Pancreas (tissue), 10 donors: Measurements from ENCODE around the gene NKIRAS1. TPM values are rescaled to one million over a fixed set of nuclear protein-coding genes. Genes with fewer than 3 reads are reported as not detected.
A peak's percentile ranks its signal among the peaks of the same experiment; 100 is the strongest.

Source experiments
- ATAC-seq, 4 donors: fragments of 200-7000 bp; cut with Tn5 transposase; one replicate each; pipeline versions ENCODE4 v1.8.0 to v1.9.1; 2020; ENCODE audit warnings: mild to moderate bottlenecking in 4 of 4, moderate library complexity in 4 of 4
- DNase-seq, 6 donors: peaks; one replicate each; pipeline ENCODE4 v3.0.0-alpha.2; 2020
- FAIRE-seq: peaks from 2 replicates; lab custom pipeline; 2012; peaks lifted over from hg19 to GRCh38; lab: Jason Lieb, UNC
- H3K27ac ChIP-seq, 4 donors: fragments of 200-600 bp; sonication (generic); 1 replicate in 3 of 4; 2 replicates in 1 of 4; pipeline versions ENCODE4 v1.5.0 to v1.8.0; 2020
- H3K27me3 ChIP-seq, 4 donors: fragments of 200-600 bp; one replicate each; pipeline ENCODE4 v1.8.0; 2021
- H3K36me3 ChIP-seq, 3 donors: fragments of 200-600 bp; sonication (generic) in 1 of 3; one replicate each; pipeline versions ENCODE4 v1.5.0 to v1.8.0; 2020 to 2021
- H3K4me1 ChIP-seq, 3 donors: fragments of 200-600 bp; one replicate each; pipeline ENCODE4 v1.8.0; 2021
- H3K4me3 ChIP-seq, 4 donors: fragments of 200-600 bp; sonication (generic) in 2 of 4; one replicate each; pipeline versions ENCODE4 v1.5.0 to v1.8.0; 2020 to 2021
- H3K9me3 ChIP-seq, 4 donors: fragments of 200-600 bp; one replicate each; pipeline ENCODE4 v1.8.0; 2021
- WGBS, 2 donors: extraction: QIAGEN DNeasy Blood & Tissue Kit; methylation state at CpG; one replicate each; pipeline ENCODE4 v1.1.7; 2013; 5-methylcytosine and 5-hydroxymethylcytosine counted together
- intact Hi-C, 3 donors: fragments of 100-400 bp; cut with DNase I; formaldehyde crosslinking; loops; one replicate each; pipeline versions ENCODE4 v1.11.1 to v1.14.2; 2022
- polyA plus RNA-seq, 2 donors: library from polyadenylated mRNA; stranded (reverse); fragments of 200-250 nt; gene quantifications; one replicate each; pipeline ENCODE4 v1.2.3, GENCODE V29; 2013
- total RNA-seq, 6 donors: library from RNA; stranded (reverse); fragmentation: NEBNext Ultra II Directional in 4 of 6; extraction: Animal tissue kit (Norgen Biotek cat#: 25700) in 4 of 6; gene quantifications; one replicate each; pipeline versions ENCODE4 v1.2.1 to v1.2.4, GENCODE V29; 2021 to 2023
- TF ChIP-seq, protein P1 (sequence below), 4 donors: fragments of 200-600 bp; sonication (generic) in 3 of 4; IDR thresholded peaks; one replicate each; pipeline versions ENCODE4 v1.5.0 to v1.8.0; 2021; ENCODE audit warnings: antibody characterized with exemption in 4 of 4
- donor health status: healthy with polysubstance abuse.
- donor health status: DM: no; HTN: no; CAD: no; lungs with moderate emphysema.
- donor health status: DM: no; HTN: no; CAD: no.
- donor health status: control.
- donor health status: control.
- donor health status: Bipolar disorder and iron deficiency.
- donor health status: DM: yes; HTN: yes; CAD: no.
- donor health status: DM: no; HTN: no; CAD: no.
- donor health status: DM: no; HTN: no; CAD: no.
- donor health status: DM: yes; HTN: yes; CAD: no.

Gene NKIRAS1
- total and polyA plus RNA-seq, 8 donors, result 2.7 to 5.9 (median 3.8) TPM

DNA sequence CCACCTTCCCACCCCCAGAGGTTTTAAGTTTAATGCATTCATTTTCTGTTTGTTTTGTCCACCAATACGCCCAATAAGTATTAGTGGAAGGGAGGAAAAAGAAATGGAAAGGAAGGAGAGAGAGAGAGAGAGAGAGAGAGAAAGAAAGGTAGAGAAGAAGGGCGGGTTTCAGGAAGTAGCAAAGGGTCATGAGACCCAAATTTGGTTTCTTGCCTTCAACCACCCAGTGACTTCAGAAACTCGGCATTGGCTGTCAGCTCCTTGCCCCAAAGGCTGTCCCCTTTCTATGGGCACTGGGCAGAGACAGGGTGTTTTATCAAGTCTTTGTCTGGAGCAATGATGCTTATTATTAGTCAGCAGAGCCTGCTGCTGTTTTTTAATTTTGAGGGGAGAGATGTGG, 14.8 kb upstream of the NKIRAS1 start:
- TF ChIP-seq, protein P1, sequence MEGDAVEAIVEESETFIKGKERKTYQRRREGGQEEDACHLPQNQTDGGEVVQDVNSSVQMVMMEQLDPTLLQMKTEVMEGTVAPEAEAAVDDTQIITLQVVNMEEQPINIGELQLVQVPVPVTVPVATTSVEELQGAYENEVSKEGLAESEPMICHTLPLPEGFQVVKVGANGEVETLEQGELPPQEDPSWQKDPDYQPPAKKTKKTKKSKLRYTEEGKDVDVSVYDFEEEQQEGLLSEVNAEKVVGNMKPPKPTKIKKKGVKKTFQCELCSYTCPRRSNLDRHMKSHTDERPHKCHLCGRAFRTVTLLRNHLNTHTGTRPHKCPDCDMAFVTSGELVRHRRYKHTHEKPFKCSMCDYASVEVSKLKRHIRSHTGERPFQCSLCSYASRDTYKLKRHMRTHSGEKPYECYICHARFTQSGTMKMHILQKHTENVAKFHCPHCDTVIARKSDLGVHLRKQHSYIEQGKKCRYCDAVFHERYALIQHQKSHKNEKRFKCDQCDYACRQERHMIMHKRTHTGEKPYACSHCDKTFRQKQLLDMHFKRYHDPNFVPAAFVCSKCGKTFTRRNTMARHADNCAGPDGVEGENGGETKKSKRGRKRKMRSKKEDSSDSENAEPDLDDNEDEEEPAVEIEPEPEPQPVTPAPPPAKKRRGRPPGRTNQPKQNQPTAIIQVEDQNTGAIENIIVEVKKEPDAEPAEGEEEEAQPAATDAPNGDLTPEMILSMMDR (IDR thresholded peaks at IDR 0.05), result no peak

DNA sequence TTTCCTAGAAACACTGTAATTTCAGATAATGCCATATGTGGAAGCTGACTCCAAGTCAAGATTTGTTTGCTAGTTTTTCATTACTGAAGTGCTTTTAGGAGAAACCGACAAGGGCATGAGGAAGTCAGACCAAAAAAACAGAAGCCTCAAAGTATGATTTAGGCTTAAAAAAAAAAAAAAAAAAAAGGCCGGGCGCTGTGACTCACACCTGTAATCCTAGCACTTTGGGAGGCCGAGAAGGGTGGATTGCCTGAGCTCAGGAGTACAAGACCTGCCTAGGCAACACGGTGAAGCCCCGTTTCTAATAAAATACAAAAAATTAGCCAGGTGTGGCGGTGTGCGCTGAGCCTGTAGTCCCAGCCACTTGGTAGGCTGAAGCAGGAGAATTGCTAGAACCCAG, 11.7 kb upstream of the NKIRAS1 start:
- no peak for DNase-seq
- H3K9me3 ChIP-seq, result no peaks in the 10 kb centered on the region
- H3K4me1 ChIP-seq, result no peaks in the 10 kb centered on the region
- TF ChIP-seq, protein P1 (IDR thresholded peaks at IDR 0.05), result no peak
- intact Hi-C loops, result no loop called here
- FAIRE-seq, result no peak
- H3K36me3 ChIP-seq, result no peaks in the 10 kb centered on the region
- peak in 3 of 4 donors; percentile 22 to 55 (median 24) for ATAC-seq
- H3K27me3 ChIP-seq, result no peaks in the 10 kb centered on the region
- peak overlapping the region in 1 of 4 donors; percentile 5 for H3K27ac ChIP-seq
- H3K4me3 ChIP-seq, result no peak overlapping the region
- WGBS, 2 donors, result 76 to 82% methylated on average over 8 of the region's 8 CpGs

More for the DNA sequence above, 14.8 kb upstream of the NKIRAS1 start:
- intact Hi-C loops, result no loop called here
- DNase-seq (no peak), FAIRE-seq (no peak), ATAC-seq (no peak)
- Histone ChIP-seq H3K4me3 (no peak overlapping the region), H3K27ac (no peak overlapping the region), H3K9me3 (no peaks in the 10 kb centered on the region), H3K27me3 (no peaks in the 10 kb centered on the region), H3K36me3 (no peaks in the 10 kb centered on the region), H3K4me1 (no peaks in the 10 kb centered on the region)
- 82 to 91% methylated on average over 3 of the region's 3 CpGs for WGBS, 2 donors

GRCh38 chr3:23926736-23927135, 9.9 kb upstream of the NKIRAS1 start:
- H3K4me3 ChIP-seq, result no peak overlapping the region
- H3K27me3 ChIP-seq, result no peaks in the 10 kb centered on the region
- ATAC-seq (no peak), DNase-seq (no peak), FAIRE-seq (no peak)
- H3K27ac ChIP-seq, result no peak overlapping the region
- no peaks in the 10 kb centered on the region for H3K4me1 ChIP-seq
- H3K9me3 ChIP-seq, result no peaks in the 10 kb centered on the region
- no peaks in the 10 kb centered on the region for H3K36me3 ChIP-seq
- 74 to 86% methylated on average over 3 of the region's 3 CpGs for WGBS, 2 donors
- intact Hi-C loops, result no loop called here
- TF ChIP-seq, protein P1 (IDR thresholded peaks at IDR 0.05), result no peak

- intact Hi-C loops, result no loop called here
- ATAC-seq (no peak), DNase-seq (no peak), FAIRE-seq (no peak)
- H3K4me3 ChIP-seq, result no peak overlapping the region
- no peaks in the 10 kb centered on the region for H3K27me3 ChIP-seq
- TF ChIP-seq, protein P1 (IDR thresholded peaks at IDR 0.05), result no peak
- H3K4me1 ChIP-seq, result no peaks in the 10 kb centered on the region
- 86 to 96% methylated on average over 7 of the region's 7 CpGs for WGBS, 2 donors
- no peak overlapping the region for H3K27ac ChIP-seq
- no peaks in the 10 kb centered on the region for H3K36me3 ChIP-seq
- no peaks in the 10 kb centered on the region for H3K9me3 ChIP-seq
These were observed 9.5 kb upstream of the NKIRAS1 start for GRCh38 chr3:23926246-23926645.

- no peak overlapping the region for H3K27ac ChIP-seq
- peaks cover 0 to 16% (median 5%) of the 10 kb centered on the region in 3 donors for H3K36me3 ChIP-seq
- TF ChIP-seq, protein P1 (IDR thresholded peaks at IDR 0.05), result no peak
- DNase-seq (no peak), FAIRE-seq (no peak), ATAC-seq (no peak)
- intact Hi-C loops, result no loop called here
- H3K27me3 ChIP-seq, result no peaks in the 10 kb centered on the region
- WGBS, 2 donors, result 84 to 86% methylated on average over 2 of the region's 2 CpGs
- H3K4me3 ChIP-seq, result no peak overlapping the region
- peaks cover 0 to 3% (median 3%) of the 10 kb centered on the region in 3 donors for H3K4me1 ChIP-seq
- no peaks in the 10 kb centered on the region for H3K9me3 ChIP-seq
These were observed 7.0 kb upstream of the NKIRAS1 start for GRCh38 chr3:23923786-23924185.
